NOMO-1 (cell line): Measurements from ENCODE around the gene DYDC2.
A peak's percentile ranks its signal among the peaks of the same experiment; 100 is the strongest.

ENCODE experiments used
- DNase-seq, 2 experiments: peaks; one replicate each; lab custom pipeline; 2025; ENCODE audit not compliant: unreplicated experiment in 2 of 2; lab: John Stamatoyannopoulos, UW

Gene DYDC2

GRCh38 chr10:80365510-80365909 is 8.9 kb downstream of the DYDC2 start:
- no peak for DNase-seq

GRCh38 chr10:80371467-80371866 is 14.9 kb downstream of the DYDC2 start:
- DNase-seq, result no peak

GRCh38 chr10:80372675-80373074 is 16.1 kb downstream of the DYDC2 start:
- no peak for DNase-seq

DNA sequence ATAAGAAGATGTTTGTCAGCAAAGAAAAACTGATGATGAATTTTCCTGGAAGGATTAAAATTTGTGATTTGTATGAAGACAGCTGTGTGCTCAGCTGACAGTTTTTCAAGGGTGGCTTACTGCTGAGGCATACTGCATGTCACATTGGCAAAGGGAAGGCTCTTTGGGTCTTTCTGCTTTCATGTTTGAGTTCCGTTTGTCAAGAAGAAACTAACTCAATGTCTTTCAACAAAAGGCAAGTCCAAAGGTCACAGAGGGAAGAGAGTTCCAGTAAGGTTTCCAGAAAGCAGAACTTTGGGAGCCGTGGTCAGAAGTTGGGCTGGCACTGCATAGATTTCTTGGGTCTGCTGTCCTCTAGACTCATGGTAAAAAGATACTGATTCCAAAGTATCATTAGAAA is 16.9 kb downstream of the DYDC2 start:
- peak in 1 of 2 experiments; percentile 37 for DNase-seq

- DNase-seq, result no peak
Observed at GRCh38 chr10:80379701-80380100, 23.1 kb downstream of the DYDC2 start.

DNA sequence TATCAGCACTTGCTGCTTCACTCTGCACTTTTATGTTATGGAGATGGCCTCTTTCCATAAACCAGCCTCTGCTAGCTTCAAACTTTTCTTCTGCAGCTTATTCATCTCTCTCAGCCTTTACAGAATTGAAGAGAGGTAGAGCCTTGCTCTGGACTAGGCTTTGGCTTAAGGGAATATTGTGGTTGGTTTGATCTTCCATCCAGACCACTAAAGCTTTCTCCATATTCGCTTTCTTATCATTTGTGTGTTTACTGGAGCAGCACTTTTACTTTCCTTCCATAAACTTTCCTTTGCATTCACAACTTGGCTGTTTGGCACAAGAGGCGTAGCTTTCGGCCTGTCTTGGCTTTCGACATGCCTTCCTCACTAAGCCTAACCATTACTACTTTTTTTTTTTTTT is 23.6 kb downstream of the DYDC2 start:
- no peak for DNase-seq

GRCh38 chr10:80382989-80383388 is 26.4 kb downstream of the DYDC2 start:
- peak in 1 of 2 experiments; percentile 22 for DNase-seq

DNA sequence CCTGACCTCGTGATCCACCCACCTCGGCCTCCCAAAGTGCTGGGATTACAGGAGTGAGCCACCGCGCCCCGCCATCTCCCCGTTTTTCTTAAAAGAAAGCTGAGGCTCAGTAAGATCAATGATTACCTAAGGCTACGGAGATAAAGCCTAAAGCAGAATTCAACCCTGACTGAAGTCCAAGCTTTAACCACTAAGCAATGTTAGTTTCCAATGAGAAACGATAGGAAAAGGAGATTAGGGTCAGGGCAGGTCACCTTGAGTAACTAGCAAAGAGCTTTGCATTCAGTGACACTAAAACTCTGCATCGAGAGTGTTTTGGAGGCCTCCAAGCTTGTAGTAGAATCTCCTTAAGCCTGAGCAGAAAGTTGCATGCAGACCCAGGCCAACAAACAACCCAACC is 34.2 kb downstream of the DYDC2 start:
- no peak for DNase-seq

GRCh38 chr10:80392250-80392649 is 35.7 kb downstream of the DYDC2 start:
- DNase-seq, result peak in 1 of 2 experiments; percentile 63

GRCh38 chr10:80394358-80394916 is 37.9 kb downstream of the DYDC2 start:
- DNase-seq, result no peak

- no peak for DNase-seq
Observed at GRCh38 chr10:80397014-80397413, 40.4 kb downstream of the DYDC2 start.

DNA sequence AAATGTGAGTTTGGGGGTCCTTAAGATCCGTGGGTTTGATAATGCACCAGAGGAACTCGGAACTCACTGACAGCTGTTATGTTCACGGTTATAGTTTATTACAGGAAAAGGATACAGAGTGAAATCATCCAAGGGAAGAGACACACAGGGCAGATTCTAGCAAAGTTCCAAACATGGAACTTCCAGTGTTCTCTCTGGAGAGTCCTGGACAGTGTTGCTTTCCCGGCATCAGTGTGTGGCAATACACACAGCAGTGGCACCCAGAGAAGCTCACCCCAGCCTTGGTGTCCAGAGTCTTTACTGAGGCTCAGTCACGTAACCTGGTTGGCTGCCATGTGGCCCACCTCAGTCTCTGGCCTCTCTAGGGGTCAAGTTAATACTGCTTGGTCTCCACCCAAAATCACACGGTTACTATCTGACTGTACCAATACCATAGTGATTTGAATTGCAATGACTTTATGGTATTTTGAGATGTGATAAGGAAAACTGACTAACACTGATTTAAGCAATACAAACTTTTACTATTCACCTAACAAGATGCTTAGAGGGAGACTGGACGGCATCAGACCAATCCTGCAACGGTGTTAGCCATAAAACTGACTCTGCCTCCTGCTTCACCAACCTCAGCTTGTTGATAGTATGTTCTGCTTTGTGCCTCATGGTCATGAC is 43.7 kb downstream of the DYDC2 start:
- DNase-seq, result no peak

DNA sequence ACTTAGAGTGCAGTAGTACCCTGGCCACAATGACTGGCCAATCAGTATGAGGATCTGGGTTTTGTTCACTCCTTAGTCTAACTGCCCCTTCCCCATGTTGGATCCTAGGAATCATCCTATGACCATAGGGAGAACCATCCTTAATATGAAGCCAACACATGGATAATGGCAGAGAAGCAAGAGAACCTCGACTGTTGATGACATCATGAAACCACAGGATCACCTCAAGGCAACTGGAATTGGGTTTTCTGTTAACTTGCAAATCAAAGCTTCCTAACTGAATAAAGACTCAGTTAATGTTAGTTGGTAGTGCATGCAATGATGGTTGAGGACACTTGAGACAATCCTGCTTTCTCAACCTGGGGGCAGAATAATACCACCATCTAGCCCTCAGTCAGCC is 48.5 kb downstream of the DYDC2 start:
- no peak for DNase-seq

- DNase-seq, result no peak
Observed at GRCh38 chr10:80405626-80406025, 49.0 kb downstream of the DYDC2 start.

DNA sequence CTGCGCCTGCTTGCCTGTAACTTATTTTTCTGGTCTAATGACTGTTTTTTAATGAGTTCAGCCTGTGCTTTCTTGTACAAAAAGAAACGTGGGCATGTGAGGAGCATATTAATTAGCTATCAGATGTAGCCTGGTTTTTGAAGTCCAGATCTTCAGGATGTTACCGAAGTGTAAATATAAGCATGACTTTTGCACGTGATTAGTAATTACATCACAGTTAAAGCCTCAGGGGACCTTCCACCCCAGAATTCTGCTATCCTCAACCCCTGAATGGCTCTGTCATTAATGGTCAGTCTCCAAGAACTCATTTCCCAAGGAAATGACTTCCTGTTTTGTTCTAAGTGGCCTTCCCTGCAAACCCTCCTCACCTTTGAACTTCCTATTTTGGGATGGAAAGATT is 49.6 kb downstream of the DYDC2 start:
- no peak for DNase-seq

- no peak for DNase-seq
Observed at GRCh38 chr10:80407812-80408241, 51.2 kb downstream of the DYDC2 start.

DNA sequence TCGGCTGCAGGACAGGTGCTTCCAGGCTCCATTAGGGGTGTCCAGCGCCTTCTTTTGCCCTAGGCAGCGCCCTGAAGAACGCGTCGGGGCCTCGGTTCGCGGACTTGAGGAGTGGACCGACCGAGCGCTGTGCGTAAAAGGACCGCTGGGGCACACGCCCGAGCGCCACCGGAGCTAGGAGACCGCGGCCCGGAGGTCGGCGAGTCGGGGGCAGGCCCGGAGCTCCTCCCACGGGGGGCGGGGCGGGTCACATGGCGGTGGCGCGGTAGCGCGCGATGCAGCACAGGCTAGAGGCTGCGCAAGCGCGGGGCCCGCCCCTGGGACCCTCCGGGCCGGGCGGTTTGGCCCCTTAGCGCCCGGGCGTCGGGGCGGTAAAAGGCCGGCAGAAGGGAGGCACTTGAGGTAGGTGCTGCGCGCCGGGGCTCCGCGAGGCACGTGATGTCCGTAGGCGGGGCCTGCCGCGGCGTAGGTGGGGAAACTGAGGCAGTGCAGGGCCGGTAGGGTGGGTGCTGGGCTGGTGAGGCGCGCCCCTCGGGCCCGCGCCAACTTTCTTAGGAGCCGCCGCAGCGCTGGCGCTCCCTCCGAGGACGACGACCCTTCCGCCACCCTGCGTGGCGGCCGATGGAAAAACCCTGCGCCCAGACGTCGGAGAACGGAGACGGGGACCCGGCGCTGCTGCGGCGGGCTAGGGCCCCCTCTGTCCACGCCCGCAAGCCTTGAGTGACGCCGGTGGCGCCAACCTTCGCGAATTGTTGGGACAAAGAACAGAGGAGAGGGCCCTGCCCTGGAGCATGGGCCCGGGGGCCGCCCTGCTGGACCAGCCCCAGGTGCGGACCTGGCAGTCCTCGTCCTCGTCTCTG is 51.9 kb downstream of the DYDC2 start, which contains the start of gene PRXL2A:
Gene PRXL2A, plus strand, starts transcription at position 310 of the 860 bp plus-strand sequence. CDS start 11,917 bp downstream, outside the sequence.
- DNase-seq, result peak; percentile 57 to 83

- DNase-seq, result no peak
Observed at GRCh38 chr10:80409121-80409520, 52.5 kb downstream of the DYDC2 start.

DNA sequence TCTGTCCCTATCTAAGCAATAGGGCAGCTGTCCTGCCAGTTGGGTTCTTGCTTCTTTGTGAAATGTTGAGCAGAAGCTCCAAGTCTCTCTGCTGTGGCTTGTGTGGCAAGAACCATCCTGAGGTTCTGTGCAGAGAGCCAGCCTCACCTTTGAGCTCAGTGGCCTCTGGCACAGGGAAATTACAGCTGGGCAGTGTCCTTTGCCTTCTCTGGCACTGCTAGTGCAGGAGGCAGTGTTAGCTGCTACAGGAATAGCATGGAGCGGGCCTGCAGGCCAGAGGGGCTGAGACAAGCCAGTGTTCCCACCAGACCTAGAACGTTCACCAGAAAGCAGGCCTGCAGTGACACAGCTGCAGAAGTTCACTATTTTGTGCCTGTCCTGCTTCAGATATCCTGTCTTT is 53.5 kb downstream of the DYDC2 start:
- no peak for DNase-seq

GRCh38 chr10:80410578-80411145 is 54.1 kb downstream of the DYDC2 start:
- no peak for DNase-seq

GRCh38 chr10:80411267-80411668 is 54.7 kb downstream of the DYDC2 start:
- no peak for DNase-seq
